Kidney epithelial cell (primary cell): ENCODE results near the gene BCR. TPM values are rescaled to one million over a fixed set of nuclear protein-coding genes. Genes with fewer than 3 reads are reported as not detected.
"Not testable (repeated sequence)": the region's sequence is repeated elsewhere in the genome, so short reads cannot be mapped to it uniquely, and the experiment has no call there.

ENCODE experiments used
- DNase-seq: peaks from one replicate; pipeline ENCODE4 v3.0.0-alpha.2; 2010; ENCODE audit warnings: low read depth
- H3K27me3 ChIP-seq: 2 replicates; pipeline ENCODE4 v1.6.0; 2011; ENCODE audit warnings: low read length; ENCODE audit not compliant: control insufficient read depth, insufficient read depth
- H3K36me3 ChIP-seq: 2 replicates; pipeline ENCODE4 v1.5.1; 2011; ENCODE audit warnings: low read length; ENCODE audit not compliant: control insufficient read depth, insufficient read depth
- H3K4me3 ChIP-seq: 2 replicates; pipeline ENCODE4 v1.5.1; 2011; ENCODE audit warnings: low read depth, mild to moderate bottlenecking, control low read depth, low read length
- CTCF ChIP-seq: IDR thresholded peaks from 2 replicates; pipeline ENCODE4 v1.5.1; 2011; ENCODE audit warnings: mild to moderate bottlenecking, moderate library complexity, low read length, control low read depth, inconsistent platforms; ENCODE audit not compliant: insufficient read depth, poor library complexity, severe bottlenecking
- total RNA-seq: library from RNA; depleted of rRNA; stranded (reverse); fragments of >200 nt; gene quantifications from 2 replicates; pipeline ENCODE4 v1.2.3, GENCODE V29; 2015

Gene BCR
- total RNA-seq, 1 donor from 2014 or later: 42.5 TPM

- no peak for TF ChIP-seq CTCF
- no peaks in the 10 kb centered on the region for H3K27me3 ChIP-seq
- H3K4me3 ChIP-seq: no peak overlapping the region
- DNase-seq: no peak
- no peaks in the 10 kb centered on the region for H3K36me3 ChIP-seq
These were observed 122.1 kb downstream of the BCR start for GRCh38 chr22:23302171-23303002.

GRCh38 chr22:23305321-23305910 lies 125.1 kb downstream of the BCR start:
- H3K4me3 ChIP-seq: no peak overlapping the region
- no peak for TF ChIP-seq CTCF
- no peaks in the 10 kb centered on the region for H3K27me3 ChIP-seq
- H3K36me3 ChIP-seq: no peaks in the 10 kb centered on the region
- DNase-seq: no peak

- no peaks in the 10 kb centered on the region for H3K27me3 ChIP-seq
- TF ChIP-seq CTCF: no peak
- no peak for DNase-seq
- no peak overlapping the region for H3K4me3 ChIP-seq
- no peaks in the 10 kb centered on the region for H3K36me3 ChIP-seq
These were observed 125.6 kb downstream of the BCR start for GRCh38 chr22:23305922-23306374.

- no peaks in the 10 kb centered on the region for H3K36me3 ChIP-seq
- H3K27me3 ChIP-seq: no peaks in the 10 kb centered on the region
- H3K4me3 ChIP-seq: no peak overlapping the region
- no peak for TF ChIP-seq CTCF
- no peak for DNase-seq
These were observed 126.2 kb downstream of the BCR start for GRCh38 chr22:23306438-23306921.

- Histone ChIP-seq H3K36me3 (peaks cover under 1% of the 10 kb centered on the region), H3K4me3 (no peak overlapping the region), H3K27me3 (no peaks in the 10 kb centered on the region)
- no peak for DNase-seq
- no peak for TF ChIP-seq CTCF
These were observed 126.6 kb downstream of the BCR start for GRCh38 chr22:23306926-23307325.

- not testable (repeated sequence) for DNase-seq, H3K4me3 ChIP-seq
These were observed 127.2 kb downstream of the BCR start for GRCh38 chr22:23307511-23307910.

GRCh38 chr22:23309261-23309660 lies 129.0 kb downstream of the BCR start:
- DNase-seq, H3K4me3 ChIP-seq, H3K36me3 ChIP-seq, H3K27me3 ChIP-seq: not testable (repeated sequence)

More at GRCh38 chr22:23307511-23307910, 127.2 kb downstream of the BCR start:
- H3K36me3 ChIP-seq, H3K27me3 ChIP-seq: not testable (repeated sequence)

GRCh38 chr22:23310443-23311097 lies 130.3 kb downstream of the BCR start:
- not testable (repeated sequence) for H3K4me3 ChIP-seq, H3K36me3 ChIP-seq, H3K27me3 ChIP-seq, DNase-seq
